HG03342 (cell line): Measurements from ENCODE around the gene GYG2.
A peak's percentile ranks its signal among the peaks of the same experiment; 100 is the strongest.
"Not testable (repeated sequence)": the region's sequence is repeated elsewhere in the genome, so short reads cannot be mapped to it uniquely, and the experiment has no call there.

Experiments used
- ATAC-seq: cut with Tn5 transposase; IDR thresholded peaks from one replicate; pipeline ENCODE4 v1.9.1; 2021; ENCODE audit warnings: mild to moderate bottlenecking, moderate library complexity; ENCODE audit not compliant: unreplicated experiment

Gene GYG2

DNA sequence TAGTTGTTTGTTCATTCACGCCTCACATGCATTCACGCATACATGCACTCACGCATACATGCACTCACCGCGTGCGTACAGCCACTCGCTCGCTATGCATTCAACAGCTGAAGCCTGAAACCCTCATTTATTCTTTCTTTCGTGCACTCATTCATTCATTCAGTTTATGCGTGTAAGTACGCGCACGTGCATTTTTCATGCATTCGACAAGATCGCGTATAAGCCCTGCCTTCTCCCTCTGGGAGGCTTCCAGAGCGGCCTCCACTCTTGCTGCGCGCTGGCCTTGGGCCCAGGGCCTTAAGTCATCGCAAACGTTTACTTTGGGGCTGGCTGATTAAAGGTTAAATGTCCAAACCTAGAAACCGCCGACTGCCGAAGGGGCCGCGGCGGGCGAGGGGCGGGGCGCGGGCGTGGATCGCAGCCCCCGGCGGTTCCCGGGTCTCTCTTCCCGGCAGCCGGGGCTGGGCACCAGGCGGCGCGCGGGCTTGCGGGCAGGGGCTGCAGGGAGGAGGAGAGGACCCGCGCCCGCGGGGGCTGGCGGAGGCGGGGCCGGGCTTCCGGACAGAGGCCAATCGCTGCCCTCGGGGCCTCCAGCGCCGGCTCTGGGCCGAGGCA is at the start of gene GYG2:
TSS of gene GYG2 (plus strand) at position 587 of the 615 bp plus-strand sequence. CDS start 1,259 bp downstream, outside the sequence.
- no peak for ATAC-seq

DNA sequence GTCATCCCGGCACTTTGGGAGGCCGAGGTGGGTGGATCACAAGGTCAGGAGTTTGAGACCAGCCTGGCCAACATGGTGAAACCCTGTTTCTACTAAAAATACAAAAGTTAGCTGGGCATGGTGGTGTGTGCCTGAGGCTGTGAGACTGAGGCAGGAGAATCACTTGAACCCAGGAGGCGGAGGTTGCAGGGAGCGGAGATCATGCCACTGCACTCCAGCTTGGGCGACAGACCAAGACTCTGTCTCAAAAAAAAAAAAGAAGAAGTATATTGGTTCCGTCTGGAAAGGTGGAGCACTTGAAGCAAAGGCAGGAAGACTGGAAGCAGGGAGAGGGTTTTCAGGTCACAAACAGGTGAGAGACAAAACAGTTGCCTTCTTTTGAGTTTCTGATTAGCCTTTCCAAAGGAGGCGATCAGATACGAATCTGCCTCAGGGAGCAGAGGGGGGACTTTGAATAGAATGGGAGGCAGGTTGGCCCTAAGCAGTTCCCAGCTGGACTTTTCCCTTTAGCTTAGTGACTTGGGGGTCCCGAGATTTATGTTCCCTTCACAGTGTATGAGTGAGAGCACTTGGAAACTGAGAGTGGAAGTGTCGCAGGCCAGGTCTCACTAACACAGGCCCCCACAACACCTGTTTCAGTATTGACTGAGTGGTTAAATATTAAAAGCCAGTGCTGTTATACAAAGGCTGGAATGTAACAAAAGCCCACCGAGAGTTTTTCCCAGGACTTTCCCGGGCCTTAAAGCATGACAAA is 48.1 kb upstream of the GYG2 start:
- ATAC-seq, result peak; percentile 51

DNA sequence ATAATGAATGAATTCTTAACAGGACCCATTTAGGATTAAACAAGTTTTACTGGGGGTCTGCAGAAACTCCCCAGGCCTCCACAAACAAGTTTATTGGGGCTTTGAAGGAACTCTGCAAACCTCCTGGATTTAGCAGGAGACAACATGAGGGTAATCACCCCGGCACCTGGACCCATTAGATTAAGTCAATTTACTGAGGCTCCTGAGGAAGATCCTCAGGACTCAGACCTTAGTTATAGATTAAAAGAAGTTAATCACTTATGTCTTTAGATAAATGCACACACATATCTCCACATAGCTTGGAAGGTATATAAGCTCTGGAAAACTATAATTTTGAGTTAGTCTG is 47.5 kb upstream of the GYG2 start:
- ATAC-seq, result peak; percentile 8

DNA sequence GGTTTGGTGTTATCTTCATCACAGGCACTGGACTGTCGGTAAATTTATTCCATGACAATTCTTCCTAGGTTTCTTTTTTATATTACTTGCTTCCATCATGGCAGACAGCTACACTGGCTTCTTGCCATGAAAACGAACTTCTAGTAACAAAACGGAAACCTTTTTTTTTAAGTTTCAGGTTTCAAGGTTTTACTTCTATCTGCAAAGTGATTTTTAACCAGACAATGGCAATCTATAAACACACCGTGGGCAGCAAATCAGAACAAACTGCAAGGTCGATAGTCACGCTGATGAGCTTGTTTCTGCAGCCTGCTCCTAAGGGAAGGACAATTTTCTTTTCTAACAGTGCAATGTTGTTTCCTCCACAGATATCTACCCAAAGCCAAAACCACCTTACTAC is 47.0 kb upstream of the GYG2 start:
- peak; percentile 48 for ATAC-seq

DNA sequence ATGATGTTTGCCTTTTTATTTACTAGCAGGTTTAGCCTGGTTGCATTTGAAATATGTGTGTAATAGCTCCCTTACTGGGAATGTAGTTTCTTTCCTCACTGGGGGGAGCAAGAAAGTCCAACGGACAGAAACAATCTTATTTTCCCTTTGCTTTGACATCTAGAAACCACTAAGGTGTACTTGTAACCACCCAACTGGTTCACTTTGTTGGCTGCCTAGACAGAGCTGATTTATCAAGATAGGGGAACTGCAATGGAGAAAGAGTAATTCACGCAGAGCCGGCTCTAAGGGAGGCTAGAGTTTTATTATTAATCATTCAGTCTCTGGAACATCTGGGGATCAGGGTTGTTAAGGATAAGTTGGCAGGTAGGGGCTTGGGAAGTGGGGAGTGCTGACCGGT is 46.6 kb upstream of the GYG2 start:
- ATAC-seq, result peak; percentile 35

DNA sequence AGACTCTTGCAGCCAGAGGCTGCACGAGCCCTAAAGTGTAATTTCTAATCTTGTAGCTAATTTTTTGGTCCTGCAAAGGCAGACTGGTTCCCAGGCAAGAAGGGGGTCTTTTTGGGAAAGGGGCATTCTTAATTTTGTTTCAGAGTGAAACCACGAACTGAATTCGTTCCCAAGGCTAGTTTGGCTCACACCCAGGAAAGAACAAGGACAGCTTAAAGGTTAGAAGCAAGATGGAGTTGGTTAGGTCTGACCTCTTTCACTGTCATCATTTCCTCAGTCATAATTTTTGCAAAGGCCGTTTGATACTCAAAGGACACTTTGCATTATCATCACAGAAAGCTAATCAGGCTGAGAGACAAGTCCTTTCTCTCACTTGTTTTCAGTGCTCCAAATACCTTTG is 46.0 kb upstream of the GYG2 start:
- ATAC-seq, result no peak

DNA sequence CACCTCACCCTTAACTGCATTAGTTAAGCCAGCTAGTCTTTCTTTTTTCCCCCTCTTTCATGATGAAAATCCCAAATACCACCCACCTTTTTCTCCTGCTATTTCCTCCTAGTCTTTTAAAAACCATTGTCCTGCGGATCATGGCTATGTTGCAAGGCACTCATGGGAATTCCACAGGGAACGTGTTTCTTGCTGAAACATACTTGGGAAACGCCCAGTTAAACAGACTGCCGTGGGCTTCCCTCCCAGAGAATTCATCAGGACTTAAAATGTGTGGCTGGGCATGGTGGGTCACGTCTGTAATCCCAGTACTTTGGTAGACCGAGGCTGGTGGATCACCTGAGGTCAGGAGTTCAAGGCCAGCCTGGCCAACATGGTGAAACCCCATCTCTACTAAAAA is 44.7 kb upstream of the GYG2 start:
- ATAC-seq, result no peak

DNA sequence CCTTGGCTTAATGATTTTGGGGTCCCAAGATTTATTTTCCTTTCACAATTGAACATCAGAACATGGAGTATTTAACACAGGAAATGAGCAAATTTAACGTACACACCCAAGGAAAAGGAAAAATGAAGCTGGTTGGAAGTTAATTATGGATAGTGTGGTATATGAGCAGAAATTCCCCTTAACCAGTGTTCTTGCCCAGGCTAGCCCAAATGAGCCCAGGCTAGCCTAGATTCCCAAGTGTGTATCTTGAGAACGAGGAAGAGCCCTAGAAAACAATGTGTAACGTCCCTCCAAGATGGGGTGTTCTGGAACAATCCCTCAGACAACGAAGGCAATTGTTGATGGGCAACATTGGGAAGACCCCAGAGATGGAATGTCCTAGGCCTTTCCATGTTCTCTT is 43.2 kb upstream of the GYG2 start:
- ATAC-seq, result no peak

DNA sequence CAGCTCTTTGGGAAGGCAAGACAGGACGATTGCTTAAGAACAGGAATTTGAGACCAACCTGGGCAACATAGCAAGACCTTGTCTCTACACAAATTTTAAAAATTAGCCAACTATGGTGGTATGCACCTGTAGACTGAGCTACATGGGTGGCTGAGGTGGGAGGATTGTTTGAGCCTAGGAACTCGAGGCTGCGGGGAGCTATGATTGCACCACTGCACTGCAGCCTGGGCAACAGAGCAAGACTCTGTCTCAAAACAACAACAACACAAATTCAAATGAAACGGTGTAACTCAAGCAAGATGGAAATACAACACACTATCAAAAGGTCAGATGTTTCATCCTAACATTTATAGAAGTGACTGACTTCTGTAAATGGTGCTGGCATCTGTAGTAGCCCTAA is 39.8 kb upstream of the GYG2 start:
- no peak for ATAC-seq

DNA sequence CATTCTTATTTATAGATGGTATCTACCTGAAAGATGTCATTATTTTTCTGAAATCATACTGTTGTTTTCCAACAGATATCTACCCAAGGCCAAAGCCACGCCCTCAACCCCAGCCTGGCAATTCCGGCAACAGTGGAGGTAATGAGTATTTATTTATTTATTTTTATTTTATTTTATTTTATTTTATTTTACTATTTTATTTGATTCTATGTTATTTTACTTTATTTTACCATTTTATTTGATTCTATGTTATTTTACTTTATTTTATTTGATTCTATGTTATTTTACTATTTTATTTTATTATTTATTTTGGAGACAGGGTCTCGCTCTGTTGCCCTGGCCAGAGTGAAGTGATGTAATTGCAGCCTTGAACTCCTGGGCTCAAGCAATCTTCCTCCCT is 39.2 kb upstream of the GYG2 start:
- no peak for ATAC-seq

DNA sequence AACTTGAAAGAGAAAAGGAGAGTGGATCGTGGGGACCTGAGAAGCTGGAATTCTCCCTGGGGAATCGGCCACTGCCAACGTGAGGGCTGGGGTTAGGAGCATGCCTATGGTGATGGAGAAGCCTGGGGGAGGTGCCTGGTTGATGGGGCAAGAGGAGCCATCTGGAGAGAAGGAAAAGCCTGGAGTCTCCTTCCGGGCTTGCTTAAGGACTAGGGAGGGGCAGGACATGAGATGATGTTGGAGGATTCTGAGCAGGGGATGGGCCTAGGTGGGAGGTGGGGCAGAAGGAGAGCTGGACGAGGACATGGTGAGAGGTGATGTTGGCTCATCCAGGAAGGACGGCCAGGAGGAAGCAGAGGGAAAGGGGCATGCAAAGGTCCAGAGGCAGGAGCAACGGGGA is 35.0 kb upstream of the GYG2 start:
- no peak for ATAC-seq

DNA sequence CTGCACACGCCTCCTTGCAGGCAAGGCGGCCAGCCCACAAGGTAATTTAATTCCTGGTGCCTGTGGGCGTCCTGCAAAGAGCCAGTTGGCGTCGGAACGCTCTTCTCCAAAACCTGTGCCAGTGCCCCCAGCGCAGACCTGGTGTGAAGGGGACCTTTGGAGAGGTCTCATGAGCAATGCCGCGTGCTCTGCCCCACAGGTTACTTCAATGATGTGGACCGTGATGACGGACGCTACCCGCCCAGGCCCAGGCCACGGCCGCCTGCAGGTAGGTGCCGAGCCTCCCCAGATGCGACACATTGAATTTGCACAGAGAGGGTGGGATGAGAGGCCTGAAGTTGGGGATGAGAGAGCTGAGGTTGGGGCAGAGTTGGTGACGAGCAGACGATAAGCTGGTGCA is 34.4 kb upstream of the GYG2 start:
- no peak for ATAC-seq

DNA sequence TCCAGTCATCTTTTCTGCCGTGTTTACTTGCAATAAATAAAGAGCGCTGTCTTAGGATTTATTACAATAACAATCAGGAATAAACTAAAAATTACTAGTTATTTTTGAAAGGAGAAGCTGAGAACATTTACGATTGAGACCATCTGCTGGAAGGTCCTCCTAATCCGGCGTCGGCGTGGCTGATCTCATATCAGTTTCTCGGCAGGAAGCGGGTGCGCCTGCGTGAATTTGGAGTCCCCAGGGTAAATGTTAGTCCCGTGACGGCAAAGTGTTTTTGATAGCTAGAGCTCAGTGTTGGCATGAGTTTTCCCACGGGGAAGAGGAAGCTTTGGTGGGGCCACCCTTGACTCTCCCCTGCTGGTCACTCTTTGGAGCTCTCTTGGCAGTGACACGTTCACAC is 31.9 kb upstream of the GYG2 start:
- ATAC-seq, result not testable (repeated sequence)

DNA sequence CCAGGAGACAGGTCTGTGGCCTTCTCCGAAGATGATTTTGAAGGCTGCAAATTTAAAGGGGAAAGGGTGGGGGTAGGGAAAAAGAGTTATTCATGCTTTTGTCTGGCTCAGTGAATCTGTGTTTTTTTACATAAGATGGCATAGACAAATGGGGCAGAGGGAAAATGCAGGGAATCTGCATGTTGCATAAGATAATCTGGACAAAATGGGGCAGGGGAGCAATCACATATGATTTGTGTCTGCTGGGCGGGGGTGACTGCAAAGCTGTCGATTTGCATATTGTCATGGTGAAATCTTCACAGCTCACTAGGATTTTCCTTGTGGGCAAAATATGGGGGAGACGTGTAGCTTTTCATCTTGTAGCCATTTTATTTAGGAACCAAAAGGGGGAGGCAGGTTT is 29.4 kb upstream of the GYG2 start:
- no peak for ATAC-seq

DNA sequence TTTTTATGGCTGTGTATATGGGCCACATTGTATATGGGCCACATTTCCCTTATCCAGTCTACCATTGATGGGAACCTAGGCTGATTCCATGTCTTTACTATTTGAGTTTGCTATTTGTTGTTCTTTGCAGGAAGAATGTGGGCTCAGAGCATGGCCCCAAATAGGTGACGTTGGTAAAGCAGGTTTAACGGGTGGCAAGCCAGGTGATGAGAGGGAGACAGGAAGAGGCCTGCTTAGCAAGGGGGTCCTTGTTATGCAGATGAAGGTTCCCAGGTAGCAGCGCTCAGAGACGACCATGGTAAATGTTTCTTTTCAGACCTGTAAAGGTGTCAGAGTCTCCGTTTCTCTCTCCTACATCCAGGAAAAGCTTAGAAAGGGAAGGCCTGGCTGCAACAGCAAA is 28.8 kb upstream of the GYG2 start:
- ATAC-seq, result not testable (repeated sequence)

DNA sequence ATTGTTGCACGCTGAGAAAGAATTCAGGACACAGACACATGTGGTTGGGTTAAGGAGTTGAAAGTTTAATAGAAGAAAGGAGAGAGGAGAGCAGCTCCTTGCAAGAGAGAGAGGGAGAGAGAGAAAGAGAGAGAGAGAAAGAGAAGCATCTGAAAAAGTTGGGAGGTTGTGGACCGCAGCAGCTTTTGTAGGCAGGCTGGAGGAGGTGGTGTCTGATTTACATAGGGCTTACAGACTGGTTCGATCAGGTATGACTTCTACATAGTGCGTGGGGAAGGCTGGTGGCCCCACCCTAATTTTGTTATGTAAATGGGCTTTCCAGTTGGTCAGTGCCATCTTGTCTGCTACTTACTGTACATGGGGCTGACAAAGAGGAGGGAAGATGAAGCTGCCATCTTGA is 27.5 kb upstream of the GYG2 start:
- ATAC-seq, result no peak

DNA sequence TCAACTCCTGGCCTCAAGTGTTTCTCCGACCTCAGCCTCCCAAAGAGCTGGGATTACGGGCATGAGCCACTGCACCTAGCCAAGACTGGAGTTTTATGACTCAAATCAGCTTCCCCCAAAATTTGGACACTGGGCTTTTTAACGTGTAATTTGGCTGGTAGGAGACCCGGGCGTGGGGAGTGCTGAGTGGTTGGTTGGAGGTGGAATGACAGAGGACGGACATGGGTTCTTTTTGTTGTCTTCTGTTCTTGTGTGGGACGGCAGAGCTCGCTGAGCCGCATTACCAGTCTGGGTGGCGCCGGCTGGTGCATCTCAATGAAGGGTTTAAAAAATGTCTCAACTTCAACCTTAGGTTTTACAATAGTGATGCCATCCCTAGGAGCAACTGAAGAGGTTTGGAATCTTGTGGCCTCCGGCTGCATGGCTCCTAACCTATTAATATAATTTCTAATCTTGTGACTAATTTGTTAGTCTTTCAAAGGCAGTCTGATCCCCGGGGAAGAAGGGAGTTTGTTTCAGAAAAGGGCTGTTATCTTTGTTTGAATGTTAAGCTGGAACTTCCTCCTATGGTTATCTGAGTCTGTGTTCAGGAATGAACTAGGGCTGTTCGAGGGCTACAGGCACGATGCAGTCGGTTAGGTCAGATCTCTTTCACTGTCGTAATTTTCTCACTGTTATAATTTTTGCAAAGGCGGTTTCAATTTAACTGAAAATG is 26.2 kb upstream of the GYG2 start:
- ATAC-seq, result not testable (repeated sequence)

DNA sequence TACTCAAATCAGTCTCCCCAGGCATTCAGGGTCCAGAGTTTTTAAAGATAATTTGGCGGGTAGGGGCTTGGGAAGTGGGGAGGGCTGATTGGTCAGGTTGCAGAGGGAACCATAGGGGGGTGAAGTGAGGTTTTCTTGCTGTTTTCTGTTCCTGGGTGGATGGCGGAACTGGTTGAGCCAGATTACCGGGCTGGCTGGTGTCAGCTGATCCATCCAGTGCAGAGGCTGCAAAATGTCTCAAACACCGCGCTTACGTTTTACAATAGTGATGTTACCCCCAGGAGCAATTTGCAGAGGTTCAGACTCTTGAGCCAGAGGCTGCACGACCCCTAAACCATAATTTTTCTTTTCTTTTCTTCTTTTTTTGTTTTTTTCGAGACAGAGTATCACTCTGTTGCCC is 25.2 kb upstream of the GYG2 start:
- not testable (repeated sequence) for ATAC-seq

DNA sequence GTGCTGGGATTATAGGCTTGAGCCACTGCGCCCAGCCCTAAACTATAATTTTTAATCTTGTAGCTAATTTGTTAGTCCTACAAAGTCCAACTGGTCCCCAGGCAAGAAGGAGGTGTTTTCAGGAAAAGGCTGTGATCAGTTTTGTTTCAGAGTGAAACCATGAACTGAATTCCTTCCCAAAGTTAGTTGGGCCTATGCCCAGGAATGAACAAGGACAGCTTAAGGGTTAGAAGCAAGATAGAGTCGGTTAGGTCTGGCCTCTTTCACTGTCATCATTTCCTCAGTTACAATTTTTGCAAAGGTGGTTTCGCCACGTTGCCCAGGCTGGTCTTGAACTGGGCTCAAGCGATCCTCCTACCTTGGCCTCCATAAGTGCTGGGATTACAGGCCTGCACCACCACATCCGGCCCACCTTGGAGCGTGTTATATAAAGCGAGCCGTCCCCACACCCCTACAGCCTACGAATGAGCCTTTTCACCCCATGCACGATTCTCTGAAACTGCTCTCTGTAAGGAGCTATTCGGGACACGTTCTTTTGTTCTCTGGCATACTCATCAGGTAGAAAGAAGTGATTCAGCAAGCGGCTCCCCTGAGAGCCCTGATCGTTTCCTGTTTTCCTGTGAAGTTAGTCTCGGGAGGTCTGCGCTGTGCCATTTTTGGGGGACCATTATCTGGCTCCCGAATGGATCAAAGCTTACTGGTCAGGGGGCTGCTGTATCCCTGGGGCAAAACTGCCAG is 24.5 kb upstream of the GYG2 start:
- not testable (repeated sequence) for ATAC-seq

DNA sequence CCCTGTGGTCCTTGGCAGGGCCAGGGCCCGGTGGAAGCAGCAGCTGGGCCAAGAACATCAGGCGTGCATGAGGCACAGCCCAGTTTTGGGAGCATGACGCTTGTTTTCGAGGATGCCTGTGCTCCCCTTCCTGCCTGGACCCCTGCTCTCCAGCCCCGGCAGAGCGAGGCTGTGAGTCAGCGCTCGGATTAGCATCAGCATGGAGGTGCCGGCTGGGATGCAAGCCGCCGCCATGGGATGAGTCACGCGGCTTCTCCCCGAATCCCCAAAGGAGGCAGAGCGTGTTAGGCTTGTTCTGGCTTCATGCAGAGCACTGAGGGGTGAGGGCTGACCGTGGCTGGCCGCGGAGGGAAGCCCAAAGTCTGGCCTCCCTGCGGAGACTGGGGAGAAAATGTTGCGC is 23.9 kb upstream of the GYG2 start:
- not testable (repeated sequence) for ATAC-seq

DNA sequence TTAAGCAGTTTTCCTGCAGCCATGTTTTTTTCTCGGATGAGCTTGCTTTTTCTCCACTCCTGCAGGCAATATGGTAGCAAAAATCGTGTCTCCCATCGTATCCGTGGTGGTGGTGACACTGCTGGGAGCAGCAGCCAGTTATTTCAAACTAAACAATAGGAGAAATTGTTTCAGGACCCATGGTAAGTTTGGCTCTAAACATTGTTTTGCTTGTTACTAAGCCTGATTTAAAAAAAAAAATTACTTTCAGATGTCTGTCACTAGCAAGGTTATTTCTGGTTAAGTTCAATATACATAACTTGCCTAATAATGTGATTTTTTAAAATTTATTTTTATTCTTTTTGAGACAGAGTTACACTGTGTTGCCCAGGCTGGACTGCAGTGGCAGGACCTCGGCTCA is 17.5 kb upstream of the GYG2 start:
- ATAC-seq, result no peak
